ENCODE results near the gene TSHZ2.
"Not testable (repeated sequence)": the region's sequence is repeated elsewhere in the genome, so short reads cannot be mapped to it uniquely, and the experiment has no call there.

Gene TSHZ2

GRCh38 chr20:52965380-52965779 is 6.8 kb upstream of the TSHZ2 start:
- DNase-seq = no peak

- no peak for DNase-seq
Observed at GRCh38 chr20:52965819-52966218, 6.3 kb upstream of the TSHZ2 start.

GRCh38 chr20:52966543-52966942 is 5.6 kb upstream of the TSHZ2 start:
- DNase-seq = not testable (repeated sequence)

GRCh38 chr20:52971498-52972189 is 514 bp upstream of the TSHZ2 start:
- DNase-seq = no peak

GRCh38 chr20:52972965-52973819 is 1.0 kb downstream of the TSHZ2 start:
- peak; percentile 44 for DNase-seq

GRCh38 chr20:52974179-52974594 is 2.0 kb downstream of the TSHZ2 start:
- peak; percentile 7 for DNase-seq

- peak; percentile 18 for DNase-seq
Observed at GRCh38 chr20:52975029-52975732, 3.0 kb downstream of the TSHZ2 start.

- no peak for DNase-seq
Observed at GRCh38 chr20:52975803-52976531, 3.8 kb downstream of the TSHZ2 start.

- no peak for DNase-seq
Observed at GRCh38 chr20:52978851-52979250, 6.7 kb downstream of the TSHZ2 start.

GRCh38 chr20:52981051-52981450 is 8.9 kb downstream of the TSHZ2 start:
- no peak for DNase-seq

- DNase-seq = no peak
Observed at GRCh38 chr20:52983726-52984450, 11.7 kb downstream of the TSHZ2 start.

GRCh38 chr20:52984451-52984810 is 12.3 kb downstream of the TSHZ2 start:
- no peak for DNase-seq

- no peak for DNase-seq
Observed at GRCh38 chr20:52985687-52986086, 13.5 kb downstream of the TSHZ2 start.

GRCh38 chr20:52987295-52987694 is 15.1 kb downstream of the TSHZ2 start:
- DNase-seq = no peak

GRCh38 chr20:52991830-52992229 is 19.7 kb downstream of the TSHZ2 start:
- no peak for DNase-seq

- DNase-seq = no peak
Observed at GRCh38 chr20:52992632-52993031, 20.5 kb downstream of the TSHZ2 start.

- DNase-seq = no peak
Observed at GRCh38 chr20:52993076-52993475, 20.9 kb downstream of the TSHZ2 start.

- DNase-seq = no peak
Observed at GRCh38 chr20:52994184-52994970, 22.2 kb downstream of the TSHZ2 start.

GRCh38 chr20:52996130-52996529 is 24.0 kb downstream of the TSHZ2 start:
- no peak for DNase-seq

- DNase-seq = no peak
Observed at GRCh38 chr20:52996658-52997057, 24.5 kb downstream of the TSHZ2 start.

GRCh38 chr20:52998268-52998667 is 26.1 kb downstream of the TSHZ2 start:
- no peak for DNase-seq

Measured in stimulated activated CD4-positive, alpha-beta T cell treated with anti-CD3 and anti-CD28 coated beads, Interleukin-12 subunit alpha, Interleukin-12 subunit beta, amount 100 ng/mL, for 4 hours (primary cell).